H1 (cell line): Measurements from ENCODE around the gene SUSD6. TPM values are rescaled to one million over a fixed set of nuclear protein-coding genes. Genes with fewer than 3 reads are reported as not detected.

Experiments
- CTCF ChIA-PET: fragments of 300-600 bp; sonication (Branson Sonifier 250); formaldehyde crosslinking; loops from one replicate; lab custom pipeline; 2021; ENCODE audit not compliant: partially characterized antibody; lab: Charles Lee
- POLR2A ChIA-PET: fragments of 300-600 bp; sonication (Branson Sonifier 250); formaldehyde crosslinking; loops from one replicate; lab custom pipeline; 2021; ENCODE audit warnings: inconsistent platforms; ENCODE audit not compliant: partially characterized antibody; lab: Charles Lee
- DNase-seq, 2 experiments: peaks; one replicate each; pipeline versions ENCODE4 v3.0.0 to v3.0.0-alpha.2; 2010 to 2022; ENCODE audit warnings: low spot score in 2 of 2, low read depth in 1 of 2, mixed read lengths in 1 of 2
- FAIRE-seq: peaks from 2 replicates; lab custom pipeline; 2011; peaks lifted over from hg19 to GRCh38; lab: Jason Lieb, UNC
- H2AFZ ChIP-seq: 2 replicates; pipeline ENCODE4 v1.8.1; 2012; ENCODE audit warnings: low read length, inconsistent platforms
- H2AK5ac ChIP-seq: 2 replicates; pipeline ENCODE4 v1.6.1; 2013; ENCODE audit warnings: low read depth, low read length
- H2BK120ac ChIP-seq: replicated peaks from 2 replicates; pipeline ENCODE3; 2013; ENCODE audit warnings: low read depth, low read length, inconsistent platforms
- H2BK12ac ChIP-seq: 2 replicates; pipeline ENCODE4 v1.6.1; 2013; ENCODE audit warnings: low read depth, low read length
- H2BK15ac ChIP-seq: 2 replicates; pipeline ENCODE4 v1.6.1; 2013; ENCODE audit warnings: low read length
- H2BK20ac ChIP-seq: 2 replicates; pipeline ENCODE4 v1.6.1; 2013; ENCODE audit warnings: low read length
- H2BK5ac ChIP-seq: 2 replicates; pipeline ENCODE4 v1.6.1; 2013; ENCODE audit warnings: low read depth, low read length
- H3K14ac ChIP-seq: 2 replicates; pipeline ENCODE4 v1.6.1; 2013; ENCODE audit warnings: inconsistent platforms; ENCODE audit not compliant: insufficient read length
- H3K18ac ChIP-seq: 2 replicates; pipeline ENCODE4 v1.6.1; 2013; ENCODE audit warnings: low read length; ENCODE audit errors: extremely low read depth
- H3K23ac ChIP-seq: 2 replicates; pipeline ENCODE4 v1.6.1; 2013; ENCODE audit warnings: inconsistent platforms; ENCODE audit not compliant: insufficient read length
- H3K23me2 ChIP-seq: 2 replicates; pipeline ENCODE4 v1.6.1; 2013; ENCODE audit warnings: low read depth, low read length
- H3K27ac ChIP-seq: 2 replicates; pipeline ENCODE4 v1.6.1; 2011; ENCODE audit warnings: low read depth, low read length, inconsistent platforms
- H3K27me3 ChIP-seq, 4 experiments: replicated peaks in 1 of 4; 1 replicate in 1 of 4; 2 replicates in 3 of 4; pipeline versions ENCODE4 v1.6.1 to v1.8.1; 2011 to 2013; ENCODE audit warnings: low read length in 3 of 4, mild to moderate bottlenecking in 3 of 4, inconsistent platforms in 2 of 4, mixed read lengths in 2 of 4, moderate library complexity in 1 of 4; ENCODE audit not compliant: control insufficient read depth in 3 of 4, insufficient read depth in 3 of 4; ENCODE audit errors: extremely low read depth in 1 of 4
- H3K36me3 ChIP-seq, 4 experiments: 2 replicates each; pipeline versions ENCODE4 v1.6.1 to v1.8.1; 2011 to 2013; ENCODE audit warnings: mild to moderate bottlenecking in 4 of 4, low read length in 3 of 4, moderate library complexity in 2 of 4, control low read depth in 1 of 4, inconsistent platforms in 1 of 4; ENCODE audit not compliant: insufficient read depth in 4 of 4, control insufficient read depth in 2 of 4
- H3K4ac ChIP-seq: replicated peaks from 2 replicates; pipeline ENCODE3; 2013; ENCODE audit warnings: low read length, low read depth, mixed read lengths, inconsistent platforms; ENCODE audit not compliant: insufficient read length
- H3K4me1 ChIP-seq, 4 experiments: replicated peaks in 1 of 4; 1 replicate in 1 of 4; 2 replicates in 3 of 4; pipeline versions ENCODE4 v1.6.1 to v1.8.1; 2011 to 2013; ENCODE audit warnings: low read length in 3 of 4, inconsistent platforms in 2 of 4, mixed read lengths in 1 of 4; ENCODE audit not compliant: insufficient read depth in 4 of 4, control insufficient read depth in 3 of 4
- H3K4me2 ChIP-seq, 2 experiments: 2 replicates each; pipeline versions ENCODE4 v1.6.1 to v1.8.1; 2011 to 2013; ENCODE audit warnings: low read depth in 2 of 2, low read length in 2 of 2, control low read depth in 1 of 2, inconsistent platforms in 1 of 2, mild to moderate bottlenecking in 1 of 2; ENCODE audit not compliant: insufficient read depth in 1 of 2
- H3K4me3 ChIP-seq, 4 experiments: fragments of 200-600, 300-600 bp in 1 of 4; sonication (generic), shearing (Covaris generic), sonication (Bioruptor Twin) in 1 of 4; 2 replicates each; pipeline versions ENCODE4 v1.5.1 to v1.8.1; 2011 to 2016; ENCODE audit warnings: low read length in 4 of 4, low read depth in 3 of 4, control low read depth in 2 of 4, inconsistent platforms in 2 of 4, mild to moderate bottlenecking in 2 of 4, mixed read lengths in 1 of 4, moderate library complexity in 1 of 4; ENCODE audit not compliant: insufficient read depth in 2 of 4; ENCODE audit errors: extremely low read depth in 1 of 4
- H3K56ac ChIP-seq: replicated peaks from 2 replicates; pipeline ENCODE3; 2013; ENCODE audit warnings: low read depth, mild to moderate bottlenecking, mixed read lengths, low read length, inconsistent platforms; ENCODE audit not compliant: insufficient read length
- H3K79me1 ChIP-seq: 2 replicates; pipeline ENCODE4 v1.6.1; 2013; ENCODE audit warnings: low read depth, low read length, control low read depth
- H3K79me2 ChIP-seq, 2 experiments: 2 replicates each; pipeline versions ENCODE4 v1.6.1 to v1.8.1; 2012 to 2013; ENCODE audit warnings: low read length in 2 of 2, mild to moderate bottlenecking in 2 of 2, inconsistent platforms in 1 of 2; ENCODE audit not compliant: insufficient read depth in 2 of 2, control insufficient read depth in 1 of 2
- H3K9ac ChIP-seq, 4 experiments: replicated peaks in 1 of 4; 1 replicate in 1 of 4; 2 replicates in 3 of 4; pipeline versions ENCODE4 v1.6.1 to v1.8.1; 2011 to 2013; ENCODE audit warnings: low read depth in 3 of 4, low read length in 3 of 4, control low read depth in 2 of 4, mild to moderate bottlenecking in 2 of 4, moderate library complexity in 2 of 4, inconsistent platforms in 1 of 4; ENCODE audit errors: extremely low read depth in 1 of 4
- H3K9me3 ChIP-seq, 2 experiments: 2 replicates each; pipeline versions ENCODE4 v1.6.1 to v1.8.1; 2012 to 2013; ENCODE audit warnings: mild to moderate bottlenecking in 2 of 2, moderate library complexity in 2 of 2, control low read depth in 1 of 2, inconsistent platforms in 1 of 2, low read depth in 1 of 2, low read length in 1 of 2, mixed read lengths in 1 of 2; ENCODE audit not compliant: insufficient read depth in 2 of 2
- H4K20me1 ChIP-seq, 2 experiments: replicated peaks in 1 of 2; 2 replicates each; pipeline versions ENCODE3 to v1.8.1; 2011 to 2013; ENCODE audit warnings: inconsistent platforms in 2 of 2, low read length in 2 of 2, mild to moderate bottlenecking in 1 of 2; ENCODE audit not compliant: insufficient read depth in 2 of 2, control insufficient read depth in 1 of 2
- H4K5ac ChIP-seq: 2 replicates; pipeline ENCODE4 v1.6.1; 2013; ENCODE audit warnings: low read length, low read depth, mixed read lengths, inconsistent platforms; ENCODE audit not compliant: insufficient read length
- H4K8ac ChIP-seq: 2 replicates; pipeline ENCODE4 v1.8.0; 2013; ENCODE audit warnings: mild to moderate bottlenecking, moderate library complexity, low read length, inconsistent platforms; ENCODE audit not compliant: insufficient read depth; ENCODE audit errors: extremely low read depth
- H4K91ac ChIP-seq: replicated peaks from 2 replicates; pipeline ENCODE3; 2013; ENCODE audit warnings: low read length, mixed read lengths, inconsistent platforms; ENCODE audit not compliant: insufficient read length
- NANOG ChIP-seq: IDR thresholded peaks from 2 replicates; pipeline ENCODE4 v1.6.1; 2011; ENCODE audit warnings: low read length, low read depth, mild to moderate bottlenecking, inconsistent platforms; ENCODE audit not compliant: insufficient read depth, poor library complexity, severe bottlenecking
- POLR2AphosphoS5 ChIP-seq: IDR thresholded peaks from 2 replicates; pipeline ENCODE4 v1.6.1; 2011; ENCODE audit warnings: low read depth, low read length
- TAF1 ChIP-seq: IDR thresholded peaks from 2 replicates; pipeline ENCODE4 v1.6.1; 2011; ENCODE audit warnings: mild to moderate bottlenecking, low read depth, low read length
- YY1 ChIP-seq: IDR thresholded peaks from 2 replicates; pipeline ENCODE4 v1.6.1; 2011; ENCODE audit warnings: low read depth, mild to moderate bottlenecking, low read length
- WGBS, 2 experiments: shearing (Covaris generic) in 1 of 2; methylation state at CpG; one replicate each; pipeline versions ENCODE4 v1.1.6 to v1.1.7; 2013 to 2015; ENCODE audit warnings: low lambda C conversion rate in 2 of 2, mixed read lengths in 2 of 2, inconsistent platforms in 1 of 2, low coverage in 1 of 2, missing lambda C conversion rate in 1 of 2; ENCODE audit not compliant: insufficient replicate concordance in 2 of 2, insufficient coverage in 1 of 2, insufficient read length in 1 of 2; ENCODE audit errors: extremely low coverage in 1 of 2, missing lambda C conversion rate in 1 of 2; 5-methylcytosine and 5-hydroxymethylcytosine counted together
- polyA plus RNA-seq, 7 experiments: library from polyadenylated mRNA; depleted of rRNA in 3 of 7; stranded (reverse) in 5 of 7; unstranded in 2 of 7; fragments of >200 nt in 5 of 7; fragments of 200-250 nt in 2 of 7; gene quantifications; 1 replicate in 5 of 7; 2 replicates in 1 of 7; 4 replicates in 1 of 7; pipeline versions ENCODE4 v1.2.1 to v1.2.3, GENCODE V29; 2011 to 2013; ENCODE audit warnings: missing spikeins in 2 of 7, mixed read lengths in 2 of 7
- total RNA-seq: library from RNA; stranded (reverse); fragmentation: NEBNext Ultra II Directional; extraction: Animal tissue kit (Norgen Biotek cat#: 25700); gene quantifications from 2 replicates; pipeline ENCODE4 v1.2.1, GENCODE V29; 2021

The SUSD6 gene
- total and polyA plus RNA-seq, 2 of the 8 experiments (the other 6 are each of a cell fraction or from before 2014, with no cell fraction given), result 3.0 to 3.8 TPM

DNA sequence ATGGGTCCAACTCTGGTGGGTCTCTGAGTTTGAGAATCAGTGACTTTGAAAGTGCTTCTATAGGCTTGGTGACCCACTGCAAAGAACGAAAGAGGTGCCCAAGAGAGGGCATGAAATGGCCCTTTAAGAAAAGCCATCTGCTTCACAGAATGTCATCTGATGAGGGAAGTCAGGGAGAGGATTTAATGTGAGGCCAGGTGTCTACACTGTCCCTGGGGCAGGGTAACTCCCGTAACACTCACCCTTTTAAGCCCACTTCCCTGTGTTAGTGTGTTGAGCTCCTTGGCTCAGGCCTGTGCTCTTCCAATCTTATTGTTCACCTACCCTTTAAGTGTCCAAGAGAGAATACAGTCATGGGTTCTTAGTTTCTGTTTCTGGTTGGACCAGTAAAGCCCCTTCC is 139.1 kb downstream of the SUSD6 start:
- Histone ChIP-seq H3K4me3 (no peak overlapping the region), H4K8ac (no peak overlapping the region), H3K23me2 (no peaks in the 10 kb centered on the region), H2BK12ac (no peak overlapping the region), H3K14ac (no peak overlapping the region), H2AFZ (no peak overlapping the region), H3K4ac (no peak overlapping the region), H2BK120ac (no peak overlapping the region), H2BK20ac (no peak overlapping the region), H3K79me1 (no peaks in the 10 kb centered on the region), H3K36me3 (no peaks in the 10 kb centered on the region), H3K23ac (no peak overlapping the region), H3K27me3 (no peaks in the 10 kb centered on the region), H3K18ac (no peak overlapping the region), H3K79me2 (no peaks in the 10 kb centered on the region), H2BK5ac (no peak overlapping the region), H3K4me1 (0 out of 7 replicates have a peak, but pooled peaks cover 0 to 2% (median 0%) of the 10 kb centered on the region in 4 experiments), H2BK15ac (no peak overlapping the region), H3K27ac (no peak overlapping the region), H3K9me3 (no peaks in the 10 kb centered on the region; a peak in 1 of 4 replicates), H2AK5ac (no peak overlapping the region), H4K5ac (no peak overlapping the region), H3K9ac (no peak overlapping the region), H3K56ac (no peak overlapping the region), H4K91ac (no peak overlapping the region), H3K4me2 (no peak overlapping the region), H4K20me1 (no peaks in the 10 kb centered on the region)
- CTCF ChIA-PET, result interaction anchor here (0.6 to 1.8 kb wide), 4 partner anchors 19 to 277 kb away, joined by 3 to 5 read pairs (median 4); partner anchors contain the start of gene CCDC177
- FAIRE-seq (no peak), DNase-seq (no peak)
- POLR2A ChIA-PET, result interaction anchor here (1.0 to 5.0 kb wide), 2 partner anchors 17 to 23 kb away, joined by 3 to 29 read pairs; partner anchors contain the start of gene SRSF5
- 94% methylated on average over 2 of the region's 2 CpGs; no CpG with 5 or more reads in 1 of the 2 experiments for WGBS, 2 experiments
- TF ChIP-seq POLR2AphosphoS5 (no peak), TAF1 (no peak), YY1 (no peak), NANOG (no peak)
